H9 (cell line): ENCODE results near the gene PARP12. TPM values are rescaled to one million over a fixed set of nuclear protein-coding genes. Genes with fewer than 3 reads are reported as not detected.

ENCODE experiments used
- DNase-seq: peaks from one replicate; pipeline ENCODE4 v3.0.0-alpha.2; 2017
- H2AFZ ChIP-seq: one replicate; pipeline ENCODE4 v1.6.1; 2013; ENCODE audit warnings: mild to moderate bottlenecking, low read length, control low read depth, moderate library complexity
- H2AK5ac ChIP-seq: 2 replicates; pipeline ENCODE4 v1.6.1; 2013; ENCODE audit warnings: low read length, control low read depth, mixed read lengths; ENCODE audit not compliant: insufficient read length
- H2BK120ac ChIP-seq: one replicate; pipeline ENCODE4 v1.6.1; 2013; ENCODE audit warnings: low read depth, mild to moderate bottlenecking, low read length, control low read depth, inconsistent platforms; ENCODE audit not compliant: poor library complexity, severe bottlenecking
- H2BK12ac ChIP-seq: 2 replicates; pipeline ENCODE4 v1.6.1; 2013; ENCODE audit warnings: low read length, control low read depth, mixed read lengths, low read depth; ENCODE audit not compliant: insufficient read length
- H2BK15ac ChIP-seq: 2 replicates; pipeline ENCODE4 v1.6.1; 2013; ENCODE audit warnings: low read depth, low read length, control low read depth
- H2BK20ac ChIP-seq: one replicate; pipeline ENCODE4 v1.6.1; 2013; ENCODE audit warnings: low read depth, mild to moderate bottlenecking, low read length, control low read depth, inconsistent platforms; ENCODE audit not compliant: poor library complexity, severe bottlenecking
- H2BK5ac ChIP-seq: 2 replicates; pipeline ENCODE4 v1.6.1; 2013; ENCODE audit warnings: low read length, control low read depth, mixed read lengths; ENCODE audit not compliant: insufficient read length
- H3K14ac ChIP-seq: 2 replicates; pipeline ENCODE4 v1.6.1; 2013; ENCODE audit warnings: low read length, control low read depth; ENCODE audit not compliant: insufficient read depth
- H3K18ac ChIP-seq: 2 replicates; pipeline ENCODE4 v1.6.1; 2013; ENCODE audit warnings: low read depth, mild to moderate bottlenecking, mixed read lengths, low read length, control low read depth; ENCODE audit not compliant: insufficient read length
- H3K23ac ChIP-seq: 2 replicates; pipeline ENCODE4 v1.6.1; 2013; ENCODE audit warnings: low read length, control low read depth, mixed read lengths, low read depth; ENCODE audit not compliant: insufficient read length
- H3K23me2 ChIP-seq: 2 replicates; pipeline ENCODE4 v1.6.1; 2013; ENCODE audit warnings: low read depth, mild to moderate bottlenecking, mixed read lengths, low read length, control low read depth; ENCODE audit not compliant: insufficient read length, poor library complexity, severe bottlenecking
- H3K27ac ChIP-seq: 2 replicates; pipeline ENCODE4 v1.5.1; 2013; ENCODE audit warnings: low read length, control low read depth, mixed read lengths, low read depth; ENCODE audit not compliant: insufficient read length
- H3K27me3 ChIP-seq: 2 replicates; pipeline ENCODE4 v1.6.1; 2013; ENCODE audit warnings: low read length, control low read depth, inconsistent platforms; ENCODE audit not compliant: insufficient read depth
- H3K4ac ChIP-seq: 2 replicates; pipeline ENCODE4 v1.6.1; 2013; ENCODE audit warnings: low read depth, mild to moderate bottlenecking, control low read depth, inconsistent platforms, low read length, moderate library complexity
- H3K4me1 ChIP-seq: 2 replicates; pipeline ENCODE4 v1.6.1; 2013; ENCODE audit warnings: low read length, control low read depth, inconsistent platforms; ENCODE audit not compliant: insufficient read depth
- H3K4me2 ChIP-seq: 2 replicates; pipeline ENCODE4 v1.6.1; 2013; ENCODE audit warnings: low read length, control low read depth, mixed read lengths; ENCODE audit not compliant: insufficient read length, insufficient read depth
- H3K56ac ChIP-seq: 2 replicates; pipeline ENCODE4 v1.6.1; 2013; ENCODE audit warnings: low read depth, mild to moderate bottlenecking, mixed read lengths, low read length, control low read depth; ENCODE audit not compliant: insufficient read length
- H3K79me1 ChIP-seq: 2 replicates; pipeline ENCODE4 v1.6.1; 2013; ENCODE audit warnings: low read depth, mild to moderate bottlenecking, moderate library complexity, low read length, control low read depth, inconsistent platforms; ENCODE audit not compliant: insufficient read depth, poor library complexity, severe bottlenecking
- H3K79me2 ChIP-seq: 2 replicates; pipeline ENCODE4 v1.6.1; 2013; ENCODE audit warnings: low read length, control low read depth, inconsistent platforms; ENCODE audit not compliant: insufficient read depth
- H3K9ac ChIP-seq: 2 replicates; pipeline ENCODE4 v1.6.1; 2013; ENCODE audit warnings: low read length, control low read depth, mixed read lengths; ENCODE audit not compliant: insufficient read length; ENCODE audit errors: extremely low read depth
- H3K9me3 ChIP-seq: one replicate; pipeline ENCODE4 v1.6.1; 2013; ENCODE audit warnings: low read depth, low read length, inconsistent platforms; ENCODE audit not compliant: control insufficient read depth
- H3T11ph ChIP-seq: one replicate; pipeline ENCODE4 v1.6.1; 2013; ENCODE audit warnings: mild to moderate bottlenecking, low read length, control low read depth, inconsistent platforms
- H4K20me1 ChIP-seq: one replicate; pipeline ENCODE4 v1.6.1; 2013; ENCODE audit not compliant: control insufficient read depth, insufficient read length, insufficient read depth
- H4K5ac ChIP-seq: 2 replicates; pipeline ENCODE4 v1.6.1; 2013; ENCODE audit warnings: low read depth, mild to moderate bottlenecking, mixed read lengths, low read length, control low read depth; ENCODE audit not compliant: insufficient read length
- H4K8ac ChIP-seq: replicated peaks from 2 replicates; pipeline ENCODE4 v1.6.1; 2013; ENCODE audit warnings: low read length, control low read depth, mixed read lengths, low read depth; ENCODE audit not compliant: insufficient read length
- H4K91ac ChIP-seq: 2 replicates; pipeline ENCODE4 v1.6.1; 2013; ENCODE audit warnings: low read depth, mild to moderate bottlenecking, moderate library complexity, mixed read lengths, low read length, control low read depth; ENCODE audit not compliant: insufficient read length
- H3K27ac Mint-ChIP-seq, 3 experiments: 2 replicates in 2 of 3; 3 replicates in 1 of 3; pipeline ENCODE4 v1.8.0; 2020 to 2021; ENCODE audit warnings: mixed read lengths in 3 of 3, mild to moderate bottlenecking in 1 of 3, moderate library complexity in 1 of 3
- H3K27me3 Mint-ChIP-seq: 2 replicates; pipeline ENCODE4 v1.8.0; 2021; ENCODE audit warnings: low read depth, mild to moderate bottlenecking, moderate library complexity, mixed read lengths
- H3K36me3 Mint-ChIP-seq, 3 experiments: 2 replicates in 2 of 3; 3 replicates in 1 of 3; pipeline ENCODE4 v1.8.0; 2020 to 2021; ENCODE audit warnings: low read depth in 3 of 3, mixed read lengths in 3 of 3; ENCODE audit not compliant: insufficient read depth in 1 of 3
- H3K4me1 Mint-ChIP-seq, 2 experiments: 2 replicates each; pipeline ENCODE4 v1.8.0; 2020; ENCODE audit warnings: mixed read lengths in 2 of 2
- H3K4me3 Mint-ChIP-seq, 2 experiments: 2 replicates in 1 of 2; 3 replicates in 1 of 2; pipeline ENCODE4 v1.8.0; 2020 to 2021; ENCODE audit warnings: mild to moderate bottlenecking in 2 of 2, mixed read lengths in 2 of 2, moderate library complexity in 1 of 2
- H3K9me3 Mint-ChIP-seq, 2 experiments: 2 replicates in 1 of 2; 3 replicates in 1 of 2; pipeline ENCODE4 v1.8.0; 2020; ENCODE audit warnings: mild to moderate bottlenecking in 2 of 2, mixed read lengths in 2 of 2, moderate library complexity in 1 of 2
- WGBS: extraction: QIAGEN DNeasy Blood & Tissue Kit; methylation state at CpG from one replicate; pipeline ENCODE4 v1.1.7; 2013; ENCODE audit warnings: missing lambda C conversion rate, low lambda C conversion rate, mixed read lengths; ENCODE audit not compliant: insufficient read length; ENCODE audit errors: extremely low coverage; 5-methylcytosine and 5-hydroxymethylcytosine counted together
- total RNA-seq: library from RNA; stranded (reverse); gene quantifications from 2 replicates; pipeline ENCODE4 v1.2.1, GENCODE V29; 2021
- TF ChIP-seq, protein P1 (sequence below): fragments of 200-600 bp; sonication (generic); conservative IDR thresholded peaks from 3 replicates; pipeline ENCODE4 v1.8.0; 2021; ENCODE audit warnings: antibody characterized with exemption, mild to moderate bottlenecking

The PARP12 gene
- total RNA-seq, 1 experiment from 2014 or later, result 11.8 TPM

DNA sequence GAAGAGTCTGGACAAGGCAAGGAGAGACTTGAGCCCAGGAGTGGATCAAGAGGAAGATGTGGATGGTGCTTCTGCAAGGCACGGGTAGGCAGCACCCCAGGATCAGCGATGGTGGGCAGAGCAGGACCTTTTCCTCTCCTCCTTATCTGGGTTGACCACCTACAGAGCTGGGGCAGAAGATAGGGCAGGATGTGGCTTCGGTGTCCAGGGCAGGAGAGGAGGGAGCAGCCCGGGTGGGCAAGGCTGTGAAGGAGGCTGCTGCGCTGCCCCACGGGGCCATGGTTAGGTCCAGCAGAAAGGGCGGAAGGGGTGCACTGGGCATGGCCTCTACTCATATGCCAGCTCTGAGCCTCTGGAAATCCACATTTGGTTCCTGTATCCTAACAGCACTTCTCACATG, 20.0 kb upstream of the PARP12 start:
- WGBS, result no CpG with 5 or more reads among the region's 7 CpGs
- no peaks in the 10 kb centered on the region for H3K27me3 ChIP-seq
- no peaks in the 10 kb centered on the region for H3K79me1 ChIP-seq
- H3K9me3 Mint-ChIP-seq, result no peaks in the 10 kb centered on the region
- no peak overlapping the region for H3K18ac ChIP-seq
- no peaks in the 10 kb centered on the region for H3K27me3 Mint-ChIP-seq
- H2BK20ac ChIP-seq, result no peak overlapping the region
- H4K5ac ChIP-seq, result no peak overlapping the region
- no peak overlapping the region for H2AK5ac ChIP-seq
- no peak overlapping the region for H4K8ac ChIP-seq
- no peak overlapping the region for H3K14ac ChIP-seq
- TF ChIP-seq, protein P1, sequence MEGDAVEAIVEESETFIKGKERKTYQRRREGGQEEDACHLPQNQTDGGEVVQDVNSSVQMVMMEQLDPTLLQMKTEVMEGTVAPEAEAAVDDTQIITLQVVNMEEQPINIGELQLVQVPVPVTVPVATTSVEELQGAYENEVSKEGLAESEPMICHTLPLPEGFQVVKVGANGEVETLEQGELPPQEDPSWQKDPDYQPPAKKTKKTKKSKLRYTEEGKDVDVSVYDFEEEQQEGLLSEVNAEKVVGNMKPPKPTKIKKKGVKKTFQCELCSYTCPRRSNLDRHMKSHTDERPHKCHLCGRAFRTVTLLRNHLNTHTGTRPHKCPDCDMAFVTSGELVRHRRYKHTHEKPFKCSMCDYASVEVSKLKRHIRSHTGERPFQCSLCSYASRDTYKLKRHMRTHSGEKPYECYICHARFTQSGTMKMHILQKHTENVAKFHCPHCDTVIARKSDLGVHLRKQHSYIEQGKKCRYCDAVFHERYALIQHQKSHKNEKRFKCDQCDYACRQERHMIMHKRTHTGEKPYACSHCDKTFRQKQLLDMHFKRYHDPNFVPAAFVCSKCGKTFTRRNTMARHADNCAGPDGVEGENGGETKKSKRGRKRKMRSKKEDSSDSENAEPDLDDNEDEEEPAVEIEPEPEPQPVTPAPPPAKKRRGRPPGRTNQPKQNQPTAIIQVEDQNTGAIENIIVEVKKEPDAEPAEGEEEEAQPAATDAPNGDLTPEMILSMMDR, result no peak
- no peak overlapping the region for H2BK5ac ChIP-seq
- H3K9me3 ChIP-seq, result no peaks in the 10 kb centered on the region
- no peak overlapping the region for H3K4me3 Mint-ChIP-seq
- no peak overlapping the region for H3K4me2 ChIP-seq
- no peak overlapping the region for H3K23ac ChIP-seq
- H2AFZ ChIP-seq, result no peak overlapping the region
- no peaks in the 10 kb centered on the region for H3K23me2 ChIP-seq
- H3K4me1 Mint-ChIP-seq, result peaks cover 19 to 22% of the 10 kb centered on the region in 2 experiments
- no peak overlapping the region for H3K27ac ChIP-seq
- no peak for DNase-seq
- no peak overlapping the region for H3T11ph ChIP-seq
- H3K36me3 Mint-ChIP-seq, result no peaks in the 10 kb centered on the region
- no peak overlapping the region; a peak in 1 of 7 replicates for H3K27ac Mint-ChIP-seq
- H3K56ac ChIP-seq, result no peak overlapping the region
- H2BK120ac ChIP-seq, result no peak overlapping the region
- no peak overlapping the region for H3K9ac ChIP-seq
- no peak overlapping the region for H4K91ac ChIP-seq
- H4K20me1 ChIP-seq, result no peaks in the 10 kb centered on the region
- H3K4me1 ChIP-seq, result no peaks in the 10 kb centered on the region; the same call in 1 of the 2 replicates
- no peak overlapping the region for H2BK12ac ChIP-seq
- H3K79me2 ChIP-seq, result no peaks in the 10 kb centered on the region
- no peak overlapping the region for H2BK15ac ChIP-seq
- no peak overlapping the region for H3K4ac ChIP-seq
